Stimulated activated CD4-positive, alpha-beta T cell treated with anti-CD3 and anti-CD28 coated beads, Interleukin-15, amount 100 ng/mL, for 24 hours (primary cell): Measurements from ENCODE around the gene EAF1.
A peak's percentile ranks its signal among the peaks of the same experiment; 100 is the strongest.
"Not testable (repeated sequence)": the region's sequence is repeated elsewhere in the genome, so short reads cannot be mapped to it uniquely, and the experiment has no call there.

ENCODE experiments used
- DNase-seq: peaks from one replicate; pipeline ENCODE4 v3.0.0-alpha.2; 2020

Gene EAF1

DNA sequence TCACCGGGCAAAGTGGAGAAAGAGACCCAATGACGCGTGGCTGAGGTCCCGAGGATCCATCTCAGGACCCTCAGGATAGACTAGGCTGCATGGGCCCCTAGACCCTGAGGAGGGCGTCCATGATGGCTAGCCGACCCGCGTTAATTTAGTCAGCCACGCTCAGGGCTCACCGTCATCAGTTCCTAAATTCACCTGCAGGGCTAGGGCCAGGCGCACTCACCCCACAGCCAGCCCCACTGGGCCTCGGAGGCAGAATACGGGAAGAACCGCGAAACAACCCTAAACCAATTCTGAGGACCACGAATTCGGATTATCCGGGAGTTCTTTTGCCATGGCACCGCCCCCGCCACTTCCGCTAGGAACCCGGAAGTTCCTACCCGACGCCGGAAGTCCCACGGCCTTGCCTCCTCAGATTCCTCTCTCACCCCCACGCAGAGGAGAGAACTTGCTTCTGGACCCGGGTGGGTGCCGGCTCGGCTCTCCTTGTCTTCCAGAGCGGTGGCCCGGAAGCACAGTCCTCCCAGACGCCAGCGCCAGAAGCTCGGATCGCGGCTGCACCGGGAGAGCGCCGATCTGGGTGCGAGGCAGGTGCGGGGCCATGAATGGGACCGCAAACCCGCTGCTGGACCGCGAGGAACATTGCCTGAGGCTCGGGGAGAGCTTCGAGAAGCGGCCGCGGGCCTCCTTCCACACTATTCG is at the start of gene EAF1, which contains the start of gene METTL6:
TSS of gene EAF1 (plus strand) at position 417 of the 699 bp plus-strand sequence. CDS start at position 599, 182 bp downstream.
TSS of gene METTL6 (minus strand) at position 363 of the 699 bp plus-strand sequence. CDS start 1,033 bp downstream, outside the sequence.
- peak; percentile 94 for DNase-seq

GRCh38 chr3:15377961-15378791 is 49.2 kb upstream of the EAF1 start:
- peak; percentile 95 for DNase-seq

DNA sequence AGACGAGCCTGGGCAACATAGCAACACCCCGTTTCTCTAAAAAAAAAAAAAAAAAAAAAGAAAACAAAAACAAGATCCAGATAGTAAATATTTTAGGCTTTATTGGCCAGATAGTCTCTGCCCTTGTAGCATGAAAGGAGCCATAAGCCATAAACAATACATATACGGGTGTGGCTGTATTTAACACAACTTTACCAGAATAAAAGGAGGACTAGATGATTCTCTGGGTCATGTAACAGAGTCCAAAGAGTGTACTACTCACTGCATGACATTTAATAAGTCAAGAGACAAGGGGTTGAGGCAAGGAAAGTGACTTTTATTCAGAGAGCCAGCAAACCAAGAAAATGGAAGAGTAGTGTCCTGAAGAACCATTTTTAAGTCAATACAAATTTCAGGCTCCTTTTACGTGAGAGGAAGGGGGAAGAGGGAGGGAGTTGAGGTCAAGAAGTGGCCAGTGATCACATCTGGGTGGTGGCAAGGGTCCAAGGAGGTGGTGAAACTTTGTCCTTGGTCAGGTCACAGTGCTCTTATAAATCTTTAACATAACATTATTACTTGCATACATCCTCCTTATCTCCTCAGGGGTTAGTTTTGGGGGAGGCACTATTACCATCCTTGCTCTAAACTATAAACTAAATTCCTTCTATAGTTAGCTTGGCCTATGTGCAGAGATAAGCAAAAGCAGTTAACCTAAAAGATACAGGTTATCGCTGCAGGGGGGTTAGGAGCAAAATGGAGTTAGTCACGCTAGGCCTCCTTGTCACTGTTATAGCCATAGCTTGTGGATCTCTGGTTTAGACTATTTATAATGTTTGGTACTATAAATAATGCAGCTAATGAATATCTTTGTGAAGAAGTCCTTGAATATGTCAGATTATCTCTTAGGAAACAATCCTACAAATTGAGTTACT is 46.2 kb upstream of the EAF1 start:
- DNase-seq, result no peak

DNA sequence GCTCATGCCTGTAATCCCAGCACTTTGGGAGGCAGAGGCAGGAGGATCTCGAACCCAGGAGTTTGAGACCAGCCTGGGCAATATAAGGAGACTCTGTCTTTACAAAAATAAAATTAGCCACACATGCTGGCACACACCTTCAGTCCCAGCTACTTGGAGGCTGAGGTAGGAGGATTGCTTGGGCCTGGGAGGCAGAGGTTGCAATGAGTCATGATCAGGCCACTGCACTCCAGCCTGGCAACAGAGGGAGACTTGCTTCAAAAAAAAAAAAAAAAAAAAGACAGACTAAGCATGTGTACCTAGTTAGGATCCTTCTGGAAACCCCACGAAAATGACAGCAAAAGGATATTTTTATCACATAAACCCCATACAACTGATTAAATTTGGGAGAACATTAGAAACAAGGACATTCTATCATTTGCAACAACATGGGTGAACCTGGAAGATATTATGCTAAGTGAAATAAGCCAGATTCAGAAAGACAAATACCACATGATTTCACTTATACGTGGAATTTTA is 44.9 kb upstream of the EAF1 start:
- no peak for DNase-seq

DNA sequence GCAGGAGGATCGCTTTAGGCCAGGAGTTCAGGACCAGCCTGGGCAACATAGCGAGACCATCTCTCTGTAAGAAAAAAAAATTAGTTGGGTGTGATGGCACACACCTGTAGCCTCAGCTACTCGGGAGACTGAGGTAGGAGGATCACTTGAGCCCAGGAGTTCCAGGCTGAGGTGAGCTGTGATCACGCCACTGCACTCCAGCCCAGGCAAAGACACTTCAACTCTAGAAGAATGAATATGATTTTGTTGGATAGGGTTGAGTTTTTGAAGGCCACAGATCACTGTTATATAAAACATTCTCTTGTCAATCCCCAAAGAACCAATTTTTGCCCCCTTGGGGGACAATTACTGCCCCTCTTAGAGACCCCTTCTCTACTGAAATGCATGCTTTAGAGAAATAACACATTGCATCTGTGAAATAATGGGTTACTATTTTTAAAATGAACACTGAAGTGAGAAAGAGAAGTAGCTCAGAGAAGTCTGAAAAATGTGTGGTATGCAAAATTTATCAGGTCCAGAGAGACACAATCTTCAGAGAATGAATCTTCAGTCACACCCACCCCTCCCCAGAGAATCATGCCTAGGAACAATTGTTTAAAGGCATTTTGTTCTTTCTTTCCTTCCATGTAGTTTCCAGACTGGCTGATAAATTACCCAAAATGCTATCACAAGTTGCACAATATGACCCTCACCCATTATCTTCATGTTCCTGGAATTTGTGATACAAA is 42.7 kb upstream of the EAF1 start:
- no peak for DNase-seq

- DNase-seq, result not testable (repeated sequence)
These were observed 42.1 kb upstream of the EAF1 start for GRCh38 chr3:15385238-15385695.

- DNase-seq, result no peak
These were observed 41.3 kb upstream of the EAF1 start for GRCh38 chr3:15385901-15386653.

- DNase-seq, result not testable (repeated sequence)
These were observed 40.8 kb upstream of the EAF1 start for GRCh38 chr3:15386654-15386955.

DNA sequence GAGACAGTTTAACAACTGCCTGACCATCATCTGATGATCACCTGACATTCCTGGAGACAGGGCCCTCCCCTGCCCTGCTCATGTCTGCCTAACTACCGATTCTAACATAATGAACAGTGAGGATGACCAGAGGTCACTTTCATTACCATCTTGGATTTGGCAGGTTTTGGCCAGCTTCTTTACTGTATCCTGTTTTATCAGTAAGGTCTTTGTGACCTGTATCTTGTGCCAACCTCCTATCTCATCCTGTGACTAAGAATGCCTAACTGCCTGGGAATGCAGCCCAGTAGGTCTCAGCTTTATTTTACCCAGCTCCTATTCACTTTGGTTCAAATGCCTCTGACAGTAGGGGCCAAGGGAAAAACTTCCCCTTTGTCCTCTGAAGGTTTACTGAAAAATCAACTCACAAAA is 40.2 kb upstream of the EAF1 start:
- DNase-seq, result no peak

DNA sequence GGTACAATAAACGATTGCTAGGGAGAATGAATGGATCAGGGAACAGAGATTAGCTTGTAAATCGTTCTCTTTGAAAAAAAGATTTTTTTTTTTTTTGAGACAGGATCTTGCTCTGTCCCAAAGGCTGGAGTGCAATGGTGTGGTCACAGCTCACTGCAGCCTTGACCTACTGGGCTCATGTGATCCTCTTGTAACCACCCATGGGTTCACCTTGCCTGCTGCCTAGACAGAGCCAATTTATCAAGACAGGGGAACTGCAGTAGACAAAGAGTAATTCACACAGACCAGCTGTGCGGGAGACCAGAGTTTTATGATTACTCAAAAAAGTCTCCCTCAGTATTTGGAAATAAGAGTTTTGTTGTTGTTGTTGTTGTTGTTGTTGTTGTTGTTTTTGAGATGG is 39.7 kb upstream of the EAF1 start:
- no peak for DNase-seq

DNA sequence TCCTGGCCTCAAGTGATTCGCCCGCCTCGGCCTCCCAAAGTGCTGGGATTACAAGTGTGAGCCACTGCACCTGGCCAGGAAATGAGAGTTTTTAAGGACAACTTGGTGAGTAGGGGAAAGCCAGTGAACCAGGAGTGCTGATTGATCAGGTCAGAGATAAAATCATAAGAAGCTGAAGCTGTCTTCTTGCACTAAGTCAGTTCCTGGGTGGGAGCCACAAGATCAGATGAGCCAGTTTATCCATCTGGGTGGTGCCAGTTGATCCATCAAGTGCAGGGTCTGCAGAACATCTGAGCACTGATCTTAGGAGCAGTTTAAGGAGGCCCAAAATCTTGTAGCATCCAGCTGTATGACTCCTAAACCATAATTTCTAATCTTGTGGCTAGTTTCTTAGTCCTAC is 39.1 kb upstream of the EAF1 start:
- DNase-seq, result not testable (repeated sequence)

GRCh38 chr3:15390460-15390859 is 36.9 kb upstream of the EAF1 start:
- DNase-seq, result no peak

DNA sequence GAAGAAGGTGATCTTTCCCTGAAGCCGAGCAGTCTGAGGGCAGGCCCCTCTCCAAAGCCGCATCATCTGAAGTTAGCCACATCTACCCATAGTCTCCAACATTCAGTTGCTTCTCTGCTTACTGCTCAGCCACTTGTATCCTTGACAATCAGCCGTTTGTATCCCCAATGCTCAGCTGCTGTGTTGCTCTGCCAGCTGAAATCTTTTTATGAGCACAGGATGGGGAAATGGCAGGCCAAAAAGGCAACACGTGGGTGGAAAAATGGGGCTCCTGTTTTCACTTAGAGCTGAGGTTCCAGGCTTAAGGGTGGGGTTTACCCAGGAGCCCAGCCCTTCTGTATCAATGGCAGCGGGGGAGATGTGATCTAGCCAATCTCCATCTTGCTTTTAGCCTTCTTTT is 36.4 kb upstream of the EAF1 start:
- DNase-seq, result no peak

DNA sequence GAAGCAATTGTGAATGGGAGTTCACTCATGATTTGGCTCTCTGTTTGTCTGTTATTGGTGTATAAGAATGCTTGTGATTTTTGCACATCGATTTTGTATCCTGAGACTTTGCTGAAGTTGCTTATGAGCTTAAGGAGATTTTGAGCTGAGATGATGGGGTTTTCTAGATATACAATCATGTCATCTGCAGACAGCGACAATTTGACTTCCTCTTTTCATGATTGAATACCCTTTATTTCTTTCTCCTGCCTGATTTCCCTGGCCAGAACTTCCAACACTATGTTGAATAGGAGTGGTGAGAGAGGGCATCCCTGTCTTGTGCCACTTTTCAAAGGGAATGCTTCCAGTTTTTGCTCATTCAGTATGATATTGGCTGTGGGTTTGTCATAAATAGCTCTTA is 34.1 kb upstream of the EAF1 start:
- not testable (repeated sequence) for DNase-seq

- not testable (repeated sequence) for DNase-seq
These were observed 28.7 kb upstream of the EAF1 start for GRCh38 chr3:15398731-15399133.

- DNase-seq, result no peak
These were observed 27.4 kb upstream of the EAF1 start for GRCh38 chr3:15399970-15400369.

- DNase-seq, result no peak
These were observed 25.5 kb upstream of the EAF1 start for GRCh38 chr3:15401936-15402335.

GRCh38 chr3:15403495-15403894 is 23.9 kb upstream of the EAF1 start:
- DNase-seq, result no peak

GRCh38 chr3:15403965-15404364 is 23.4 kb upstream of the EAF1 start:
- no peak for DNase-seq

DNA sequence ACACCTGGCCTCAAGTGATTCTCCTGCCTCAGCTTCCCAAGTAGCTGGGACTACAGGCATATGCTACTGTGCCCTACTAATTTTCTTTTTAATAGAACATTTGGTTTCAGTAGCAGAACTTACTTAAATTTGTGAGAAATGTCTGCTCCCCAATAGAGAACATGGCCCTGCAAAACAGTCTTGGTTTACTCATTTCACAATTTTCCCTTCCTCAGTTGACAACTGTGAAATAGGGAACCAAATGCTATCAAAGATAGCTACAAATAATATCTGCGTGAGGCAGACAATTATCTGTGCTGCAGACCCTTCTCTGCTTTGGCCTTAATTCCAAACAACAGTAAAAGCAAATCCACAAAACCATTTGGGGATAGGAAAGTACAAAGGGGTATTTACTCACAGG is 22.6 kb upstream of the EAF1 start:
- no peak for DNase-seq

DNA sequence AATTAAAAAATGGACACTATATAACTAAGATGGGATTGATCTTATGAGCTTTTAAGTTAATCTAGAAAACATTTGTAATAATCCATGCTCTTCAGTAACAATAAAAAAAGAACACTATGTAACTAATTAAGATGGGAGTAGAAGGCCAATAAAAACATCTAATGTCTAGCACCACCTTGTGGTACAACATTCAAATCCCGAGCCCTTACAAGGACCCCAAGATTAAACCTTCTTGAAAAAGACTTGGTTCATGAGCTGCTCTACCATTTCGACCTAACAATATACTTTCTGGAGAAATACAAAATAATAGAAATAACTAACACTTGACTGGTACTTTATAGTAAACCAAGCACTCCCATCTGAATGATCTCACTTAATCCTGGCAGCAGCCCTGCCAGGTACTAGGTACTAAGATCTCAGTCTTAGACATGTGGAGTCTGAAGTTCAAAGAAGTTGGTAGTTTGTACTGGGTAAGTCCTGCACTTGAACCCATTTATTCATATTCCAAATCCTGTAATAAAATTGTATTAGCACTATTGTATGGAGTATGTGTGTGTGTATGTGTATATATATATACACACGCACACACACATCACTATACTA is 21.8 kb upstream of the EAF1 start:
- peak; percentile 17 for DNase-seq
